NCI-H82 treated with DMSO at 0.1 percent for 48 hours (cell line): ENCODE measurements around the gene ARHGEF28.

Source experiments
- DNase-seq: peaks from one replicate; lab custom pipeline; 2025; ENCODE audit not compliant: unreplicated experiment; lab: John Stamatoyannopoulos, UW

ARHGEF28 gene

GRCh38 chr5:73815631-73816030 is 189.6 kb downstream of the ARHGEF28 start:
- DNase-seq = no peak

- DNase-seq = no peak
Observed at GRCh38 chr5:73816656-73817420, 190.8 kb downstream of the ARHGEF28 start.

DNA sequence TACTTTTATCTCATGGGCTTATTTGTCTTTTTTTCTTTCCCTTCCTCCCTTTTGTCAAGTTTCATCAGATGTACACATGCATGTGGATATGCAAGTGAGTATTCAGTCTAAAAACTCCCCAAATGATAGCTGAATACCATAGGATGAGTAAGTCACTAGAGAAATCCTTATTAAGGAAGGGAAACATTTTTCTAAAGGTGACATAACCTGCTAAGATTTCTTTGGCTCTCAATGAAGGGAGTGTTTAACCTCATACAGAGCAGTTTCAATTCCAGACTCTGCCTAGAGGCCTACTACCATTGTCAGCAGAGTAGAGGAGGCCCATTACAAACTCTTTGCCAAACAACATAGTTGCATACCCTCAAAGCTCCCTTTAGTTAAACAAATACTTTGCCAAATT is 192.4 kb downstream of the ARHGEF28 start:
- no peak for DNase-seq

DNA sequence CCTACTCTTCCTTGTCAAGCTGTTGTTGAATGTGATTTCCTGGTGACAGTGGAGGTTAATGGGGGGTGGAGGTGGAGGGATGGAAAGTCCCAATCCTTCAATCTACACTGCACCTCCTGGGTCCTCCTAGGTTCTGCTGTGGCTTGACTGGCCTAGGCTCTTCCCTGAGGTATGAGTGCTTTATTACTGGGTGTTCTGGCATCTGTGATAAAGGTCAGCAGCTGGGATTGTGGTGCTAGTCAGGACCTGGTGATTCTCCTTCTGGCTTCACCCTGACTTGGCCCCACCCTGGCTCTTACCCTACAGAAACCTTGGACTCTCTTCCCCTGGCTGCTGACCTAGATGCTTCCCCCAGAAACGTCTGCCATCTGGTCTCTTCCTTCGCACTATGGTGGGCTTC is 194.3 kb downstream of the ARHGEF28 start:
- DNase-seq = no peak

GRCh38 chr5:73821003-73821402 is 195.0 kb downstream of the ARHGEF28 start:
- no peak for DNase-seq

DNA sequence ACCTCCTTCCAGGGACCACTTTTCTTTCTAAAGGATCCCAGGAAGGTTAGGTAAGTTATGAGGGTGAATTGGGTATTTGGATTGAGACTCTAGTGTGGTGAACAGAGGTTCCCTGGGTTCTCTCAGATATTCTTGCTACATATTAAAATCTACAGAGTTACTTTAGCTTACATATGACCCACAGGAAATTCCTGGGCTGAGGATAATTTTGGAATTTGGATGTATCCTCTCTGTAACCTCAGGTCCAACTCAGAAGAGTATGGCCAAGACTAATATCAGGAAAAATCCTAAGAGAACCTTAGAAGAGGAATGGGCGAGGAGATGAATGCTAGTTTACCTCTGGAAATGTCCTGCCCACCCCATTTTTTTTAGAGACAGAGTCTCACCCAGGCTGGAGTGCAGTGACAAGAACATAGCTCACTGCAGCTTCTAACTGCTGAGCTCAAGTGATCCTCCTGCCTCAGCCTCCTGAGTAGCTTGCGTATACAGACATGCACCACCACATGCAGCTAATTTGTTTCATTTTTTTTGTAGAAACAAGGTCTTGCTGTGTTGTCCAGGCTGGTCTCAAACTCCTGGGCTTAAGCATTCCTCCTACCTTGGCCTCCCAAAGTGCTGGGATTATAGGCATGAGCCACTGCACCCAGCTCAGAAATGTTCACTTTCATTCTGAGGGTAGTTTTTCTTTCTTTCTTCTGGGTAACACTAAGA is 196.4 kb downstream of the ARHGEF28 start:
- no peak for DNase-seq

DNA sequence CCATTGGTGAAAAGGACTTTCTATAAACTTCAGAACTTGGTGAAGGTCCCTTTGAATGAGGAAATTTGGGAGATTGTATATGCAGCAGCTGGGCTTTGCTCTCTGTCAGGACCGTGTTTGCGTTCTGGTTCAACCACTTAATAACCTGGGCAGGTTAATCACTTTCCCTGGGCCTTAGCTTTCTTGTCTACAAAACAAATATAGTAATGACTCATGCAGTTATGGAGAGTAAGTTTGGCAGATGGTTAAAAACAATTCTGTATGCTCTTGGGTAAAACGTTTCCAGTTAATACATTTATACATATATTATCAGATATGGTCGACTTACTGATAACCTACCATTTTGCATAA is 197.0 kb downstream of the ARHGEF28 start:
- DNase-seq = no peak

- DNase-seq = no peak
Observed at GRCh38 chr5:73823508-73823925, 197.5 kb downstream of the ARHGEF28 start.

- DNase-seq = no peak
Observed at GRCh38 chr5:73825199-73825598, 199.2 kb downstream of the ARHGEF28 start.

- DNase-seq = no peak
Observed at GRCh38 chr5:73825736-73826135, 199.7 kb downstream of the ARHGEF28 start.

GRCh38 chr5:73826301-73827105 is 200.5 kb downstream of the ARHGEF28 start:
- DNase-seq = no peak

GRCh38 chr5:73827106-73827450 is 201.1 kb downstream of the ARHGEF28 start:
- DNase-seq = no peak

DNA sequence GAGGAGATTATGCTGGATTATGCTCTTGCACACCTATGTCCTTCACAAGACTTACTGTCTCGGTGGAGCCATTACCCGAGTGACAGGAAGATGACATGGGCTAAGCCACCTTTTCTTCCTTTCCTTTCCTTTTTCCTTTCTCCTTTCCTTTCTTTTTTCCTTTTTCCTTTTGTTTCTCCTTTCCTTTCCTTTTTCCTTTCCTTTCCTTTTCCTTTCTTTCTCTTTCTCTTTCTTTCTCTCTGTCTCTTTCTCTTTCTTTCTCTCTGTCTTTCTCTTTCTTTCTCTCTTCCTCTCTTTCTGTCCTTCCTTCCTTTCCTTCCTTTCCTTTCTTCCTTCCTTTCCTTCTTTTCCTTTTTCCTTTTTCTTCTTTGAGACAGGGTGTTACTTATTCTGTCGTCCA is 202.5 kb downstream of the ARHGEF28 start:
- no peak for DNase-seq

GRCh38 chr5:73830646-73831045 is 204.7 kb downstream of the ARHGEF28 start:
- no peak for DNase-seq

DNA sequence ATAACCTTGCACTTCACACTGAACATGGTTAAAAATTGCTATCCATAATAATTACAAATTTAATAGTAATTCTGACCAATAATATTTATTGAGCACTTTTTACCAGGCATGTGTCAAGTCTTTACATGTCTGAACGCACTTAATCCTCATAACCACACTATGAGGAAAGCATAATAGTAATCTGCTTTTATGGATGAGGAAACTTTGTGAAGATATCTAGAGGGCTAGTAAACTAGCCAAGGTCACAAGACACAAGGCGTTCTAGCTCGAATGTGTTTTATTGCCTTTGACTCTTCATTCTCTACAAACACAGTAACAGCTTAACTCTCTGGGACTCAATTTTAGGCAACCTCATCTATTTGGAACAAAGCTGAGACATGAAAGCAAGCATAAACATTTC is 205.1 kb downstream of the ARHGEF28 start:
- no peak for DNase-seq

- no peak for DNase-seq
Observed at GRCh38 chr5:73834693-73835092, 208.7 kb downstream of the ARHGEF28 start.

DNA sequence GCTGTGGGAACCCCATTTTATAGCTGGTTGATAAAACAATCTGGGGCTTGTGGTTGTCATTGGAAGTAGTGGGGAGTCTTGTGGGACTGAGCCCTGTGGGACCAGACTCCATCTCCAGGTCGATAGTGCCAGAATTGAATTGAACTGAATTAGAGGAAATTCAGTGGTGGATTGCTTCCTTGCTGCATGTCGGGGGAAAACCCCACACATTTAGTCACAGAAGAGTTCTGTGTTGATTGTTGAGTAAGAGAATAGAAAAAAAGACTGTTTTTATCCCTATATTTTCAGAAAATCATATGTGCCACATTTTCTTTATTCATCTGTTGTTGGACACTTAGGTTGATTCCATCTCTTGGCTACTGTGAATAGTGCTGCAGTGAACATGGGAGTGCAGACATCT is 209.7 kb downstream of the ARHGEF28 start:
- no peak for DNase-seq

GRCh38 chr5:73836607-73837006 is 210.6 kb downstream of the ARHGEF28 start:
- DNase-seq = no peak

DNA sequence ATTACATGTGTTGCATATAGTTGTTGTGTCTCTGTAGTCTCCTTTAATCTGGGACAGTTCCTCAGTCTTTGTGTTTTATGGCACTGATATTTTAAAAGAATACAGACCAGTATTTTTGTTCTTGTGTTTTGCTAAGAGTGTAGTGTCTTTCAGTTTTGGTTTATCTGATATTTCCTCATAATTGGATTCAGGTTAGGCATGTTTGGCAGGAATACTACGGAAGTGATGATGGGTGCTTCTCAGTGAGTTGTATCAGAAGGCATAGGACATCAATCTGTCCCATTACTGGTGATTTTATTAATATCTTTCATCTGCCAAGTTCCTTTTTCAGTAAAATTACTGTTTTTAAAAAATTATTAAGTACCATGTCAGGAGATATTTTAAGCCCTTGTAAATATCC is 212.9 kb downstream of the ARHGEF28 start:
- DNase-seq = no peak

DNA sequence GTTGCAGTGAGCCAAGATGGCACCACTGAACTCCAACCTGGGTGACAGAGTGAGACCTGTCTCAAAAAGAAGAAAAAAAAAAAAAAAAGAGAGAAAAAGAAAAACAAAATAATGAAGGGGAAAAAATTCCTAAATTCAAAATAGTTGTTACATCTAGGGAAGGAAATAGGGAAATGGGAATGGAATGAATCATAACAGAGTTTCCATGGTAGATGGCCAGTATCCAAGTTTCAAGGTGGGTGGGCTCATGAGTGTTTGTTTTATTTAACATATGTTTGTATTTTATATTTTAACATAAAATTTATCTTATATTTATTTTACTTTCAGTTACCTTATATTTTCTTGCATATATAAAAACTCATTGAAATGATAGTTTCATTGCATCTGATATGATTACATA is 215.6 kb downstream of the ARHGEF28 start:
- DNase-seq = no peak

- DNase-seq = no peak
Observed at GRCh38 chr5:73844165-73844564, 218.2 kb downstream of the ARHGEF28 start.
